NT2/D1 (cell line): ENCODE data around the gene TSC1.

Source experiments
- SUZ12 ChIP-seq: IDR thresholded peaks from 2 replicates; pipeline ENCODE4 v1.6.1; 2011; ENCODE audit not compliant: insufficient read length, insufficient read depth; ENCODE audit errors: extremely low read depth
- ZNF274 ChIP-seq: IDR thresholded peaks from 2 replicates; pipeline ENCODE4 v1.6.1; 2011; ENCODE audit warnings: mild to moderate bottlenecking, low read depth, low read length

GRCh38 chr9:132984202-132985070 lies 40.0 kb upstream of the TSC1 start:
- TF ChIP-seq ZNF274 (no peak), SUZ12 (no peak)
